HG02588 (cell line): ENCODE data around the gene GGT5.
"Not testable (repeated sequence)": the region's sequence is repeated elsewhere in the genome, so short reads cannot be mapped to it uniquely, and the experiment has no call there.

Experiments used
- ATAC-seq: cut with Tn5 transposase; IDR thresholded peaks from one replicate; pipeline ENCODE4 v1.9.1; 2021; ENCODE audit warnings: mild to moderate bottlenecking, moderate library complexity; ENCODE audit not compliant: unreplicated experiment

GGT5 gene

GRCh38 chr22:24245030-24245431 is at the start of gene GGT5:
GGT5 (minus strand) TSS chr22:24245082; CDS start chr22:24244725, 357 bp downstream.
- not testable (repeated sequence) for ATAC-seq

GRCh38 chr22:24292202-24292830 is 47.4 kb upstream of the GGT5 start:
- ATAC-seq = not testable (repeated sequence)

- ATAC-seq = no peak
Measured at GRCh38 chr22:24291515-24292201, 46.8 kb upstream of the GGT5 start.

GRCh38 chr22:24290459-24290858 is 45.6 kb upstream of the GGT5 start:
- ATAC-seq = no peak

GRCh38 chr22:24289741-24290163 is 44.9 kb upstream of the GGT5 start:
- ATAC-seq = no peak

- ATAC-seq = no peak
Measured at GRCh38 chr22:24289114-24289513, 44.2 kb upstream of the GGT5 start.

GRCh38 chr22:24287801-24288200 is 42.9 kb upstream of the GGT5 start:
- not testable (repeated sequence) for ATAC-seq

- ATAC-seq = not testable (repeated sequence)
Measured at GRCh38 chr22:24287212-24287611, 42.3 kb upstream of the GGT5 start.

- ATAC-seq = no peak
Measured at GRCh38 chr22:24285245-24285644, 40.4 kb upstream of the GGT5 start.

GRCh38 chr22:24284747-24285203 is 39.9 kb upstream of the GGT5 start:
- no peak for ATAC-seq

- ATAC-seq = no peak
Measured at GRCh38 chr22:24282401-24282800, 37.5 kb upstream of the GGT5 start.

GRCh38 chr22:24280363-24280762 is 35.5 kb upstream of the GGT5 start:
- ATAC-seq = not testable (repeated sequence)

GRCh38 chr22:24274696-24275405 is 30.0 kb upstream of the GGT5 start:
- not testable (repeated sequence) for ATAC-seq

- not testable (repeated sequence) for ATAC-seq
Measured at GRCh38 chr22:24273906-24274305, 29.0 kb upstream of the GGT5 start.

- not testable (repeated sequence) for ATAC-seq
Measured at GRCh38 chr22:24273031-24273430, 28.1 kb upstream of the GGT5 start.

- ATAC-seq = peak; percentile 28
Measured at GRCh38 chr22:24271386-24271854, 26.5 kb upstream of the GGT5 start.

GRCh38 chr22:24270556-24271385 is 25.9 kb upstream of the GGT5 start, which contains the start of gene SPECC1L:
SPECC1L (plus strand) TSS chr22:24270831; CDS start chr22:24302232, 31,401 bp downstream.
- ATAC-seq = peak; percentile 90

GRCh38 chr22:24266495-24266894 is 21.6 kb upstream of the GGT5 start:
- ATAC-seq = not testable (repeated sequence)

GRCh38 chr22:24265734-24266133 is 20.9 kb upstream of the GGT5 start:
- no peak for ATAC-seq

- ATAC-seq = not testable (repeated sequence)
Measured at GRCh38 chr22:24264329-24264896, 19.5 kb upstream of the GGT5 start.
